RPMI7951 (cell line): ENCODE results near the gene SLC30A4. TPM values are rescaled to one million over a fixed set of nuclear protein-coding genes. Genes with fewer than 3 reads are reported as not detected.
"Not testable (repeated sequence)": the region's sequence is repeated elsewhere in the genome, so short reads cannot be mapped to it uniquely, and the experiment has no call there.

Experiments
- DNase-seq: peaks from one replicate; pipeline ENCODE4 v3.0.0-alpha.2; 2012; ENCODE audit warnings: low read depth
- total RNA-seq: library from RNA; depleted of rRNA; stranded (reverse); fragments of >200 nt; shearing (Covaris generic); gene quantifications from 2 replicates; pipeline ENCODE4 v1.2.3, GENCODE V29; 2014

The SLC30A4 gene
- total RNA-seq, 1 experiment from 2014 or later, result 6.5 TPM

- not testable (repeated sequence) for DNase-seq
Observed at GRCh38 chr15:45507143-45507542, 15.4 kb downstream of the SLC30A4 start.

GRCh38 chr15:45499426-45499825 lies 23.1 kb downstream of the SLC30A4 start:
- no peak for DNase-seq

GRCh38 chr15:45498701-45499100 lies 23.9 kb downstream of the SLC30A4 start:
- no peak for DNase-seq

- DNase-seq, result no peak
Observed at GRCh38 chr15:45497261-45497660, 25.3 kb downstream of the SLC30A4 start.

- no peak for DNase-seq
Observed at GRCh38 chr15:45496658-45497057, 25.9 kb downstream of the SLC30A4 start.

GRCh38 chr15:45495588-45495987 lies 27.0 kb downstream of the SLC30A4 start:
- no peak for DNase-seq

GRCh38 chr15:45489690-45490238 lies 32.8 kb downstream of the SLC30A4 start:
- DNase-seq, result no peak

GRCh38 chr15:45486317-45486716 lies 36.2 kb downstream of the SLC30A4 start:
- no peak for DNase-seq

- no peak for DNase-seq
Observed at GRCh38 chr15:45481135-45481534, 41.4 kb downstream of the SLC30A4 start.

GRCh38 chr15:45476410-45476809 lies 46.1 kb downstream of the SLC30A4 start:
- DNase-seq, result no peak

- DNase-seq, result no peak
Observed at GRCh38 chr15:45474799-45475198, 47.8 kb downstream of the SLC30A4 start.

GRCh38 chr15:45473068-45473467 lies 49.5 kb downstream of the SLC30A4 start:
- DNase-seq, result no peak

- no peak for DNase-seq
Observed at GRCh38 chr15:45471151-45471550, 51.4 kb downstream of the SLC30A4 start.

GRCh38 chr15:45469441-45469840 lies 53.1 kb downstream of the SLC30A4 start:
- DNase-seq, result no peak

- DNase-seq, result no peak
Observed at GRCh38 chr15:45469027-45469426, 53.5 kb downstream of the SLC30A4 start.

- DNase-seq, result no peak
Observed at GRCh38 chr15:45468294-45468693, 54.3 kb downstream of the SLC30A4 start.

GRCh38 chr15:45458746-45459403 lies 63.7 kb downstream of the SLC30A4 start:
- DNase-seq, result peak; percentile 55

GRCh38 chr15:45457641-45458539 lies 64.7 kb downstream of the SLC30A4 start:
- peak; percentile 81 for DNase-seq

- DNase-seq, result no peak
Observed at GRCh38 chr15:45457220-45457619, 65.3 kb downstream of the SLC30A4 start.

GRCh38 chr15:45456212-45457106 lies 66.1 kb downstream of the SLC30A4 start:
- peak; percentile 100 for DNase-seq

- DNase-seq, result peak; percentile 97
Observed at GRCh38 chr15:45454814-45455213, 67.7 kb downstream of the SLC30A4 start.

- no peak for DNase-seq
Observed at GRCh38 chr15:45451265-45451664, 71.3 kb downstream of the SLC30A4 start.
